IMR-90 (cell line): ENCODE measurements around the gene CCNJL.

ENCODE experiments used
- CTCF ChIP-seq: conservative IDR thresholded peaks from 2 replicates; pipeline ENCODE4 v1.5.1; 2012; ENCODE audit warnings: mild to moderate bottlenecking, low read depth, low read length, improper control_type of control experiment
- MXI1 ChIP-seq: IDR thresholded peaks from 2 replicates; pipeline ENCODE4 v1.6.1; 2012; ENCODE audit warnings: low read depth, mild to moderate bottlenecking, low read length, moderate library complexity, borderline replicate concordance
- POLR2A ChIP-seq: IDR thresholded peaks from 2 replicates; pipeline ENCODE4 v1.6.1; 2012; ENCODE audit warnings: mild to moderate bottlenecking, low read depth, low read length
- RAD21 ChIP-seq: IDR thresholded peaks from 2 replicates; pipeline ENCODE4 v1.6.1; 2012; ENCODE audit warnings: low read length, improper control_type of control experiment
- SMC3 ChIP-seq: fragments of 150-350 bp; IDR thresholded peaks from 2 replicates; pipeline ENCODE4 v1.6.1; 2016; ENCODE audit warnings: low read depth, mild to moderate bottlenecking, antibody characterized with exemption, low read length, moderate library complexity

- no peak for TF ChIP-seq MXI1
- TF ChIP-seq SMC3: no peak
- no peak for TF ChIP-seq CTCF
- TF ChIP-seq POLR2A: no peak
- TF ChIP-seq RAD21: no peak
These were observed 27.0 kb downstream of the CCNJL start for GRCh38 chr5:160285316-160285715.
